Sigmoid colon (tissue), 4 donors: ENCODE data around the gene RGS9.

ENCODE experiments used
- POLR2AphosphoS5 ChIP-seq, 4 donors: sonication (generic); formaldehyde crosslinking; IDR thresholded peaks; one replicate each; pipeline ENCODE4 v1.6.1; 2017; ENCODE audit warnings: antibody characterized with exemption in 4 of 4
- TF ChIP-seq, protein P1 (sequence below), 4 experiments: fragments of 450-650 bp in 3 of 4; fragments of 200-600 bp in 1 of 4; IDR thresholded peaks; one replicate each; pipeline ENCODE4 v1.5.1; 2016 to 2019; ENCODE audit warnings: antibody characterized with exemption in 4 of 4, mild to moderate bottlenecking in 3 of 4, moderate library complexity in 2 of 4

DNA sequence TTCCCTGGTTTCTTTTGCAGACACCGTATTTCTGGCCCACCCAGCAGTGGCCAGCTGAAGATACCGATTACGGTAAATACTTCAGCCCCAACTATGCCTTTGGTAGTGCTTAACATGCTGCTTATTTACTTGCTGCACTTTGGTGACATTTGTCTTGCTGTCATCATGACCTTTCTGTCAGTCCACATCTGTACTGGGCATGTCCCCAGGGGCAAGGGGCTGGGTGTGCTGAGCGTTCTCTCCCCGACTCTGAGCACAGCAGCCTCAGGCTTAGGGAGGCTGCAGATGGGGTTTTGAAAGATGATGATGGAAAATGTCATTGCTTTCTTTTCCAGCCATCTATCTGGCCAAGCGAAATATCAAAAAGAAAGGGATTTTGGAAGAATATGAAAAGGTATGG is 23.3 kb downstream of the RGS9 start:
- TF ChIP-seq, protein P1, sequence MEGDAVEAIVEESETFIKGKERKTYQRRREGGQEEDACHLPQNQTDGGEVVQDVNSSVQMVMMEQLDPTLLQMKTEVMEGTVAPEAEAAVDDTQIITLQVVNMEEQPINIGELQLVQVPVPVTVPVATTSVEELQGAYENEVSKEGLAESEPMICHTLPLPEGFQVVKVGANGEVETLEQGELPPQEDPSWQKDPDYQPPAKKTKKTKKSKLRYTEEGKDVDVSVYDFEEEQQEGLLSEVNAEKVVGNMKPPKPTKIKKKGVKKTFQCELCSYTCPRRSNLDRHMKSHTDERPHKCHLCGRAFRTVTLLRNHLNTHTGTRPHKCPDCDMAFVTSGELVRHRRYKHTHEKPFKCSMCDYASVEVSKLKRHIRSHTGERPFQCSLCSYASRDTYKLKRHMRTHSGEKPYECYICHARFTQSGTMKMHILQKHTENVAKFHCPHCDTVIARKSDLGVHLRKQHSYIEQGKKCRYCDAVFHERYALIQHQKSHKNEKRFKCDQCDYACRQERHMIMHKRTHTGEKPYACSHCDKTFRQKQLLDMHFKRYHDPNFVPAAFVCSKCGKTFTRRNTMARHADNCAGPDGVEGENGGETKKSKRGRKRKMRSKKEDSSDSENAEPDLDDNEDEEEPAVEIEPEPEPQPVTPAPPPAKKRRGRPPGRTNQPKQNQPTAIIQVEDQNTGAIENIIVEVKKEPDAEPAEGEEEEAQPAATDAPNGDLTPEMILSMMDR (IDR thresholded peaks at IDR 0.05), result no peak
- TF ChIP-seq POLR2AphosphoS5 (IDR thresholded peaks at IDR 0.05), result no peak
